Retina (tissue), 1 donor: ENCODE data around the gene MARCHF10.

Experiments
- DNase-seq: peaks from one replicate; pipeline ENCODE4 v3.0.0-alpha.2; 2016

Gene MARCHF10

DNA sequence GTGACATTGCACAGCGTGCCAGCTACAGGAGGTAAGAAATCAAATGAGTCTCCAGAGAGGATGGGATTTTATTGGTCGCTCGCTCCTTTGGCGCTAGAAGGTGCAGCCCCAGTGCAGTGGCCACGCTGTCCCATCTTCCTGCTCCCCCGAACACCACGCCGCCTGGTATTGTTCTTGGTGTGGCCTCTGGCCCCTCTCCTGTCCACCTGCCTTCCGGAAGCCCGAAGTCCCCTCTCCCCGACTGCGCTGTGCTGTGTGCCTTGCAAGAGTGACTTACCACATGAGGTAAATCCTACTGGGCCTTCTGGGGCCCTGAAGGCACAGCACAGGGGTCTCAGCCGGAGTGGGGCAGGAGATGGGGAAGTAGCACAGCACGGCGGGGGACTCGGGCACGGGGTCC lies 58.2 kb downstream of the MARCHF10 start:
- no peak for DNase-seq

DNA sequence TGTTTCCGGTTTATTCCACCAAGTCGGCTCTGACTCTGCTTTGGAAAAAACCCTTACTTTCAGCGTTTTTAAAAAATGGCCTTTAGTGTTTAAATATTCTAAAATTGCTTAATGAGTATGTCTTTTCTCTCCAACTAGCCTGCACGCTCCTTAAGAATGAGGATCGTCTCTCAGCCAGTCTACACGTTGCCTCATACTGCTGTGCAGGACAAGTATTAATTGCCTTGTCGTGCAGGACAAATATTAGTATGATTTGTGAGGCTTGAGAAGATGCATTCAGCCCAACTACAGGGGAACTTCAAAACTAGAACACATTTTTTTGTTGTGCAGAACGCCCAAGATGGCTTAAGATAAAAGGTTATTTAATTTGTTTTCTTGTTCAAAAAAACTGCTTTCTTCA lies 61.2 kb downstream of the MARCHF10 start:
- no peak for DNase-seq

GRCh38 chr17:62745806-62746205 lies 62.3 kb downstream of the MARCHF10 start:
- no peak for DNase-seq

DNA sequence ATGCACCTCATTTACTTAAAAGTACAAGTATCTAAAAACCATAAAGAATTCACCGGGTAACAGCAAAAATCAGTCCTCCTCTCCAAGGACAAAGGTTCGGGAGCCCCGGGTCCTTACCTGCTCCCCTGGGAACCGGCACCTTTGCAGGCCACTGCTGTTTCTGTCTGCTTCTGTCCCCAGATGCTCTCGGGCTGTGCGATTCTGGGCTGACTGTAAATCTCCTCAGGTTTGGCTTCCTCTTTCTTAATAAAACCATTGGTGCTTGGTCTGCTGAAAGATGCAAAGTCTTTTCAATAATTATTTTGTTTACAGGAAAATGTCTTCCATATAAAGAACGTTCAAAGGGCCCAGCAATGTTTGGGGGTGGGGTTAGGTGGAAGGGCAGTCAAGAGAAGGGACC lies 63.9 kb downstream of the MARCHF10 start:
- no peak for DNase-seq

DNA sequence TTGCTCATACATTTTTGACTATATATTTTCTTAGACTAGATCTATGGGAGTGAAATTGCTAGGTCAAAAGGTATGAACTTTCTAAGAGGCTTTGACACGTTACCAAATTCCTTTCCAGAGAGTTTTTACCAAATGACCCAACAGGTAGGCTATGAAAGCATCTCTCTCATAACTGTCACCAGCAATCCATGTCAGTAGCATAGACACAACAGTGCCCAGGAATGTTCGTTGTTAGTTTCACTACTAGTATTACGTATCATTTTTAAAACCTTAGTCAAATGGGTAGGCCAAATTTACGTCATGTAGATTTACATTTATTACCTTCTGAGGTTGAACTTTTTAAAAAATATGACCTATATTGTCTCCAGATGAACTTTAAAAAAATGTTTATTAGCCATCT lies 66.8 kb downstream of the MARCHF10 start:
- no peak for DNase-seq

GRCh38 chr17:62739645-62740388 lies 68.3 kb downstream of the MARCHF10 start:
- DNase-seq: peak; percentile 31

DNA sequence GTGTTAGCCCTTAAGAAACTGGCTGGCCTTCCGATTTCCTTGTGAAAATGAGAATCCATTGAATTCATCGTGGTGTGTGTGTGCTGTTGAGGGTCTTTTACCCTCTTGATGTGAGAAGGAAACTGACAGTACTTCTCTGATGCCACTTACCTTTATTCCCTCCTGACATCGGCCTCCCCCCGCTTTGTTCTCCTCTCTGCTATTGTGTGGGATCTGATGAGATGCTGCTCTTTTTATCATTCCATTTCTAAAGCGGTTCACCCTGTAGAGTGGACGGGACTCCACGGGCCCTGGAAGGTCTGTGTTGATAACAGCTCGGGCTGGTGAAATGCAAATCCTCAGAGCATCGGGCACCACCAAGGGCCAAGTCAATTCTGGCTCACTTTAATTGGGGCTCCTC lies 69.8 kb downstream of the MARCHF10 start:
- DNase-seq: no peak

- DNase-seq: no peak
Observed at GRCh38 chr17:62737513-62737912, 70.6 kb downstream of the MARCHF10 start.

DNA sequence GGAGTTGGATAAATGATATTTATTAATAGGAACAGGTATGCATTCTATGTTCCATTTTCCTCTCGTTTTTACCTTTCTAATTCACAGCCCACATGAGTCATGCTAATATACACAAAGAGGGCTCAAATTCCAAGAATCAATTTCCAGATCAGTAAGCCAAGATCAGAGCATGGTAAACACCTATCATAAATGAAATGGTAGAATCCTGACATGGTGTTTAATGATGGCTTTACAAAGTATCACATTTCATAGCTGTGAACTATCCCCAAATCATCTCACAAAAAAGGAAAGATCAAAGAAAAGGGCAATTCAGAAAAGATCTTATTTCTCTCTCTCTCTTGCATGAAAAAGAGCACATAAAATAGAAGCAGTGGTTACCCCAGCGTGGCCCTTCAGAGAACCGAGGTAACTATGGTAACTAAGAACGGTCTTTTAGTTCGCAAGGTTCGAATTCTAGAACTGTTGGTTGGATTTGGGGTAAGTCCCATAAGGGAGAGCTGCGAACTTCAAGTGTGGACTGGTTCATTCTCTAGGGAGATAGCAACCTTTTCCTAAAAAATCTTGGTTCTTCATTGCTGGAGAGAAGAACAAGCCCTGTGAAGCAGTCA lies 73.0 kb downstream of the MARCHF10 start:
- DNase-seq: no peak

DNA sequence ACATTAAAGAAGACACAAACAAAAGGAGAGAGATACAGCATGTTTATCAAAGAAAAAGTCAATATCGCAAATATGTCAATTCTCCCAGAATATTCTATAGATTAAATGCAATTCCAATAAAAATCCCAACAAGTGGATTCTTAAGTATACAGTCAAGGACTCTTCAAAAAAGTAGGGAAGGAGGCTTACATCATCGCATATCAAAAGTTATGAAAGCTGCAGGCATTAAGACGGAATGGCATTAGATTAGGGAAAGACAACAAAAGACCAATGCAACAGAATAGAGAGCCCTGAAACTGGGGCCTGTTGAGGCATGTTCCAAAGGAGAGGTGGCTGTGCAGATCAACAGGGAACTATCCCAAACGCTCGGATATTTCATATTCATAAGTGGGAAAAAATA lies 76.0 kb downstream of the MARCHF10 start:
- no peak for DNase-seq

DNA sequence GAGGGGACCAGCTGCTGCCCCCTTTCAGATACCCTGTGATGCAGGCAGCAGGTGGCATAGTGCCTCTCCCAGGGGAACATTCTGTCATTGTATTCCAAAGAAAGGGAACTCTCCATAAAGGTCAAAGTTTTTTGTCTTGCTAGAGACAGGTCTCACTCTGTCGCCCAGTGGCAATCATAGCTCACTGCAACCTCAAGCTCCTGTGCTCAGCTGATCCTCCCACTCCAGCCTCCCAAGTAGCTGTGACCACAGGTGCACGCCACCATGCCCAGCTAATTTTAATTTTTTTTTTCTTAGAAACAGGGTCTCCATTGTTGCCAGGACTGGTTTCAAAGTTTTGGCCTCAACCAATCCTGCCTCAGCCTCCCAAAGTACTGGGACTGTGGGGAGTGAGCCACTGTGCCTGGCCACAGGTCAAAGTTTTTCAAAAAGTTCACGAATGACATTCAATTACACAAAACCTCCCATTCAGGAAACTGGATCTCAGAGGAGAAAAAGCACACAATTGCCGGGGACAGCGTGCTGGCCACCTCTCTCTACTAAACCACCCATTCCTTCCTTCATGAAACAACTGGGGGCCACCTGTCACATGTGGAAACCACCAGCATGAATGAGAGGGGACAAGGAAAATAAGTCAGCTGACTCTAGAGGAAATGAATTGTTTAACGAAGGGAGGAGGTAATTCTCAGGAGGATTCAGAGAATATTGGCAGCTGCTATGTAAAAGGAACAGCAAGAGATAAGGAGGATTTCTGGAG lies 80.0 kb downstream of the MARCHF10 start:
- no peak for DNase-seq

DNA sequence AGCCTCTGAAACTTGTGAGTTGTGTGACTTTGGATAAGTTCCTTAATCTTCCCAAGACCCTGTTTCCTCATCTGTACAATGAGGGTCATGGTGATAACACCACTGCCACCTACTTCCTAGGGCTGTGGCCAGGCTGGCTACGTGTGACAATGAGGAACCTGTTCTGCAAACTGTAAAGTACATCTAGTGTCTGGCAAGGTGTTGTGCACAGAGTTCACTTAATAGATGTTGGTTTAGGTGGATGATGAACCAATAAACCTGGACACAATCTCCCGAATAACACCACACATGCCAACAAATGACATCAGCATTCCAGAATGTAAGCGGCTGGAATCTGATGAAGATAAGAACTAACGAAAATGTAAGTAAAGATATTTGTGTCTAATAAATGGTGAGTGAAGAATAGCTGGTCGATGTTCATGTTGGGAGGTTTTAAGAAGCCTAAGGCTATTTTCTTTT lies 82.3 kb downstream of the MARCHF10 start:
- no peak for DNase-seq

GRCh38 chr17:62724398-62725146 lies 83.5 kb downstream of the MARCHF10 start:
- DNase-seq: no peak

DNA sequence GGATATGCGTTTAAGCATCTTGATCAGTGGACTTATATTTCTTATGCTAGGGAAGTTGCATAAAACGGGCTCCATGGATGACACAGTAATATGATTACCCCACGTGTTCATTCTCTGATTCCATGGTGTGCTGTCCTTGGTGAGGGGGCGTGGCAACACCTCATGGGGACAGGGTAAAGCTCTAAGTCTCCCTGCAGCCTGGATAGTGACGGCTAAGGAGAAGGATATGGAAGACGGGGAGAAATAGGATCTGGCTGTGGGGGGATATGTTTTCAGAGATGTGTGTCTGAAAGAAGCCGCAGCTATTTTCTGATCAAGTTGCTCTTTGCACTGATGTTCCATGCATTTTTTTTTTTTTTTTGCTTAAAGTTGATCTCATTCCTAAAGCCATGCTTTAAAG lies 84.3 kb downstream of the MARCHF10 start:
- DNase-seq: no peak

GRCh38 chr17:62722625-62723024 lies 85.5 kb downstream of the MARCHF10 start:
- no peak for DNase-seq

- no peak for DNase-seq
Observed at GRCh38 chr17:62720126-62720850, 87.8 kb downstream of the MARCHF10 start.

- DNase-seq: no peak
Observed at GRCh38 chr17:62719586-62719985, 88.5 kb downstream of the MARCHF10 start.

DNA sequence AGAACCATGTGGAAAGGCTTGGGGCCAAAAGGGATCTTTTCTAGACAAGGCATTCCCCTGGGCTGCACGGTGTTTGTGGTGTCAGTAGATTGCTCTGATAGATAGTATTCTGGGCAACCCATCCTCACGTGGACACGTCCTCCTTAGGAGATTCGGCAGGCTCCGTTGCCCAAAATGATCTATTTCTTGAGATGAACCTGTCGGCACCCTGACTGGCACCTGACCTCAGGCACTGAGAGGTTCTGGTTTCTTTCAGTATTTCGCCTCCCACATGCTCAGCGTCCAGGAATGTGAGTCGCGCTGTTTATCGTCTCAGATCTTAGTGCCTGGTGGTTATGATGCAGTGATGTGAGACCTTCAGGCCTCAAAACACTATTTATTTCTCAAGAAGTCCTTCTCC lies 89.7 kb downstream of the MARCHF10 start:
- no peak for DNase-seq

- DNase-seq: no peak
Observed at GRCh38 chr17:62717889-62718288, 90.2 kb downstream of the MARCHF10 start.

- DNase-seq: no peak
Observed at GRCh38 chr17:62717589-62717855, 90.6 kb downstream of the MARCHF10 start.

- DNase-seq: no peak
Observed at GRCh38 chr17:62716834-62717588, 91.1 kb downstream of the MARCHF10 start.

DNA sequence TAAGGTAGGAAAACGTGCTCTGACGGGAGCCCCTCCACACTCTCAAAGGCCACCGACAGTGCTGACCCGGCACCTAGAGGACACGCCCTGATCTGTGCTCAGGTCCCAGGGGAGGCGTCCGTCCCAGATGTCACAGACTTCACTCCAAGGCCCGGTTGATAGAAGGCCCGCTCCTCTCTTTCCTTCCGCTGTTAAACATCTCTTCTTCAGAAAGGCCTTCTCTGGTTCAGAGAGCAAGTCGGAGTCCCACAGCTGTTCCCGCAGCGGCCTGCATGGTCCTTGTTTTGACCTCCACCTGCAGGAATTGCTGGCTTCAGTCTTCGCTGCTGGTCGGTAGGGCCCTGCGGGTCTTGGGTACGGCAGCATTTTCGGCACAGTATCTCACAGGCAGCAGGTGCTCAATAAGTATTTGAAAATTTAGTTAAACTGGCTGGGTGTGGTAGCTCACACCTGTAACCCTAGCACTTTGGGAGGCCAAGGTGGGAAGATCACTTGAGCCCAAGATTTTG lies 92.2 kb downstream of the MARCHF10 start:
- no peak for DNase-seq
